ENCODE measurements around the gene DGKG. TPM values are rescaled to one million over a fixed set of nuclear protein-coding genes. Genes with fewer than 3 reads are reported as not detected.

DGKG gene
- total and polyA plus RNA-seq, 8 donors: 0.12 to 26.3 (median 2.7) TPM

GRCh38 chr3:186185194-186185787 lies 176.7 kb downstream of the DGKG start:
- H3K4me1 ChIP-seq: no peaks in the 10 kb centered on the region
- peak overlapping the region in 2 of 5 donors; percentile 35 to 48 for H3K27ac ChIP-seq
- DNase-seq: peak in 1 of 2 donors; percentile 48
- TF ChIP-seq POLR2A (IDR thresholded peaks at IDR 0.05): no peak
- TF ChIP-seq POLR2AphosphoS5 (IDR thresholded peaks at IDR 0.05): no peak
- no peak for TF ChIP-seq EP300 (IDR thresholded peaks at IDR 0.05)
- TF ChIP-seq CTCF (IDR thresholded peaks at IDR 0.05): no peak
- intact Hi-C loops (cut with DNase I; ENCODE audit: low total_unique reads): no loop called here
- H3K27me3 ChIP-seq: no peaks in the 10 kb centered on the region
- H3K4me3 ChIP-seq: no peak overlapping the region
- H3K9me3 ChIP-seq: no peaks in the 10 kb centered on the region
- 73 to 86% (median 77%) methylated on average over 2 of the region's 2 CpGs for WGBS, 5 donors
- H3K36me3 ChIP-seq: peaks cover 0 to 12% (median 0%) of the 10 kb centered on the region in 4 donors

GRCh38 chr3:186184021-186184420 lies 178.0 kb downstream of the DGKG start:
- no peaks in the 10 kb centered on the region for H3K27me3 ChIP-seq
- no peaks in the 10 kb centered on the region for H3K9me3 ChIP-seq
- DNase-seq: no peak
- no peaks in the 10 kb centered on the region for H3K4me1 ChIP-seq
- peaks cover 0 to 12% (median 0%) of the 10 kb centered on the region in 4 donors for H3K36me3 ChIP-seq
- intact Hi-C loops (cut with DNase I; ENCODE audit: low total_unique reads): no loop called here
- WGBS, 5 donors: 57 to 77% (median 69%) methylated on average over 2 of the region's 2 CpGs
- H3K4me3 ChIP-seq: no peak overlapping the region
- TF ChIP-seq CTCF (IDR thresholded peaks at IDR 0.05) (no peak), POLR2A (IDR thresholded peaks at IDR 0.05) (no peak), POLR2AphosphoS5 (IDR thresholded peaks at IDR 0.05) (no peak), EP300 (IDR thresholded peaks at IDR 0.05) (no peak)
- peak overlapping the region in 1 of 5 donors; percentile 35 for H3K27ac ChIP-seq

GRCh38 chr3:186182850-186183249 lies 179.2 kb downstream of the DGKG start:
- Histone ChIP-seq H3K27me3 (no peaks in the 10 kb centered on the region), H3K27ac (no peak overlapping the region), H3K4me1 (no peaks in the 10 kb centered on the region), H3K36me3 (peaks cover 0 to 16% (median 0%) of the 10 kb centered on the region in 4 donors), H3K4me3 (no peak overlapping the region), H3K9me3 (no peaks in the 10 kb centered on the region)
- WGBS, 5 donors: 59 to 71% (median 69%) methylated on average over 6 of the region's 6 CpGs
- intact Hi-C loops (cut with DNase I; ENCODE audit: low total_unique reads): no loop called here
- DNase-seq: peak in 1 of 2 donors; percentile 33
- no peak for TF ChIP-seq EP300 (IDR thresholded peaks at IDR 0.05)
- TF ChIP-seq POLR2AphosphoS5 (IDR thresholded peaks at IDR 0.05): no peak
- no peak for TF ChIP-seq CTCF (IDR thresholded peaks at IDR 0.05)
- TF ChIP-seq POLR2A (IDR thresholded peaks at IDR 0.05): no peak

GRCh38 chr3:186181901-186182300 lies 180.1 kb downstream of the DGKG start:
- no peaks in the 10 kb centered on the region for H3K9me3 ChIP-seq
- 47 to 63% (median 51%) methylated on average over 2 of the region's 2 CpGs for whole genome bisulfite sequencing, 5 donors

More at GRCh38 chr3:186181901-186182300, 180.1 kb downstream of the DGKG start:
- DNase-seq: no peak
- peaks cover 0 to 3% (median 0%) of the 10 kb centered on the region in 4 donors for H3K4me1 ChIP-seq
- no peaks in the 10 kb centered on the region for H3K27me3 ChIP-seq
- H3K36me3 ChIP-seq: peaks cover 0 to 9% (median 0%) of the 10 kb centered on the region in 4 donors
- no peak overlapping the region for H3K4me3 ChIP-seq
- no peak for TF ChIP-seq EP300 (IDR thresholded peaks at IDR 0.05)
- no peak for TF ChIP-seq CTCF (IDR thresholded peaks at IDR 0.05)
- no peak for TF ChIP-seq POLR2AphosphoS5 (IDR thresholded peaks at IDR 0.05)
- no peak for TF ChIP-seq POLR2A (IDR thresholded peaks at IDR 0.05)
- intact Hi-C loops (cut with DNase I; ENCODE audit: low total_unique reads): no loop called here
- no peak overlapping the region for H3K27ac ChIP-seq
